Measurements from ENCODE around the gene CMIP. TPM values are rescaled to one million over a fixed set of nuclear protein-coding genes. Genes with fewer than 3 reads are reported as not detected.

Gene CMIP
- polyA plus RNA-seq, 1 of the 3 experiments (the other 2 are of a cell fraction), result 5.4 TPM

DNA sequence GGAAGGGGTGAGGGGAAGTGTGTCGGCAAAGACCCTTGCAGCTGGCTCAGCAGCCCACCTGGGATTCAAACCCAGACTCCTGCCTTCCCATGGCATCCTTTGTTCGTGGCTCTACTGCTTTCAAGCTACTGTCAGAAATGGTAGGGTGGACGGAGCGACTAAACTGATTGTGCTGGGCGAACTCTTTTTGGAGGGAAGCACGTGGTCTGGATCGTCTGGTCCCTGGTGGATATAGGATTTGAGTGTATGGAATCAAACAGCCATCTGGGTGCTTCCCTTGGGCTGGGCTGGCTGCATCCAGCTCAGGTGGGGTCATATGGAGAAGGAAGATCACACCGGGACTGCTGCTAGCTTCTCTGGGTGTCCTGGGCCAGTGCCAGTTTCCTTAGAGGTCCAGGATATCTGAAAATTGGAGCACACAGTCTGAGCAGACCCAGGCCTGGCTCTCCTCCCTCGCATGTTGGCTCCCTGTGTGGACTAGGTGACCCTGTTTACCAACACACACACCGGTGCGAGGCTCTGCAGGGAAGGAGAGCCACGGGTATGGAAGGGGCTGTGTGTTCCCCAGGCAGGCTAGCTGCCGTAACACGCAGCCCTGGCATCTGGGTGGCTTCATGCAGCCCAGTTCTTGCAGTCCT is 8.6 kb downstream of the CMIP start:
- peaks cover 0 to 46% of the 10 kb centered on the region in 2 experiments; a peak in 2 of 4 replicates for H3K4me1 ChIP-seq (ENCODE audit: control insufficient read depth in 1 of 2, insufficient read depth in 2 of 2, low read depth in 1 of 2, low read length in 1 of 2)
- POLR2A ChIA-PET, result no interaction called here
- WGBS (ENCODE audit: low lambda C conversion rate), result 87% methylated on average over 14 of the region's 14 CpGs
- DNase-seq, result no peak
- H3K4me2 ChIP-seq, result no peak overlapping the region
- no peak for TF ChIP-seq EZH2phosphoT487 (IDR thresholded peaks at IDR 0.05; ENCODE audit: borderline replicate concordance, low read depth)
- TF ChIP-seq RCOR1 (IDR thresholded peaks at IDR 0.05; ENCODE audit: low read length), result no peak
- TF ChIP-seq NRF1 (IDR thresholded peaks at IDR 0.05; ENCODE audit: low read depth, low read length), result no peak
- no peak overlapping the region; a peak in 1 of 4 replicates for H3K27ac ChIP-seq (ENCODE audit: low read depth in 2 of 2, low read length in 1 of 2)
- H4K20me1 ChIP-seq (ENCODE audit: insufficient read depth), result peaks cover 61% of the 10 kb centered on the region
- peaks cover 65% of the 10 kb centered on the region for H3K79me2 ChIP-seq (ENCODE audit: insufficient read depth)
- no peaks in the 10 kb centered on the region for H3K9me3 ChIP-seq
- no peak overlapping the region for H3K4me3 ChIP-seq (ENCODE audit: low read depth in 2 of 2, low read length in 1 of 2)
- no peaks in the 10 kb centered on the region for H3K36me3 ChIP-seq (replicated peaks in 1 of 2; ENCODE audit: control insufficient read depth in 1 of 2, insufficient read depth in 2 of 2, low read length in 1 of 2)
- H3F3A ChIP-seq (replicated peaks; ENCODE audit: insufficient read depth), result no peaks in the 10 kb centered on the region
- no peak overlapping the region for H3K9ac ChIP-seq
- no peak overlapping the region for H2AFZ ChIP-seq (ENCODE audit: low read depth)
- no peaks in the 10 kb centered on the region for H3K27me3 ChIP-seq (ENCODE audit: insufficient read depth)
- CTCF ChIA-PET, result no interaction called here
- no peaks in the 10 kb centered on the region for H3K9me2 ChIP-seq

DNA sequence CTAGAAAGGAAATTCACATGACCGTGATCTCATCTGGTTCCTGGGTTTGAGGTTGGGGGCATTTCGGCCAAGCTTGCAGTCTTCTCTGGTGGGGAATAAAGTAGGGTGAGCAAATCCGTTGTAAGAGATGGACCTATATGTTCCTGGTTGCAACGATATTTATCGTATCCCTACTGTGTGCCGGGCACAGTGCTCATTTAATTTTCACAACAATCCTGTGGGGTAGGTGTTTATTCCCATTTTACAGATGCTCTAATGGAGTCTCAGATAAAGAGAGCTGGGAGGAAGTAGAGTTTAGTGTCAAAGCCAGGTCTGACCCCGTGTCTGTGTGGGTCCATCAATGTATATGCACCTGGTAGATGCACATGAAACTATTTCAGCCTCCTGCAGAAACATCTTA is 9.4 kb downstream of the CMIP start:
- POLR2A ChIA-PET, result no interaction called here
- Histone ChIP-seq H3K27me3 (ENCODE audit: insufficient read depth) (no peaks in the 10 kb centered on the region), H3K4me2 (no peak overlapping the region), H3K36me3 (replicated peaks in 1 of 2; ENCODE audit: control insufficient read depth in 1 of 2, insufficient read depth in 2 of 2, low read length in 1 of 2) (no peaks in the 10 kb centered on the region), H3K9ac (no peak overlapping the region), H4K20me1 (ENCODE audit: insufficient read depth) (peaks cover 56% of the 10 kb centered on the region), H3K79me2 (ENCODE audit: insufficient read depth) (peaks cover 65% of the 10 kb centered on the region), H3K9me2 (no peaks in the 10 kb centered on the region), H3K27ac (ENCODE audit: low read depth in 2 of 2, low read length in 1 of 2) (no peak overlapping the region; a peak in 1 of 4 replicates), H3F3A (replicated peaks; ENCODE audit: insufficient read depth) (no peaks in the 10 kb centered on the region), H2AFZ (ENCODE audit: low read depth) (no peak overlapping the region), H3K4me1 (ENCODE audit: control insufficient read depth in 1 of 2, insufficient read depth in 2 of 2, low read depth in 1 of 2, low read length in 1 of 2) (peaks cover 0 to 39% of the 10 kb centered on the region in 2 experiments; a peak in 2 of 4 replicates), H3K4me3 (ENCODE audit: low read depth in 2 of 2, low read length in 1 of 2) (no peak overlapping the region), H3K9me3 (no peaks in the 10 kb centered on the region)
- CTCF ChIA-PET, result interaction anchor here (0.7 kb wide), 1 partner anchor 8 kb away, joined by 3 read pairs; no protein-coding TSS in a partner anchor
- WGBS (ENCODE audit: low lambda C conversion rate), result 91% methylated on average over 6 of the region's 7 CpGs
- DNase-seq, result no peak
- no peak for TF ChIP-seq YY1 (IDR thresholded peaks at IDR 0.05; ENCODE audit: low read depth)
- TF ChIP-seq EZH2phosphoT487 (IDR thresholded peaks at IDR 0.05; ENCODE audit: borderline replicate concordance, low read depth), result no peak
- no peak for TF ChIP-seq MXI1 (IDR thresholded peaks at IDR 0.05; ENCODE audit: low read depth, low read length)
- TF ChIP-seq GATA2 (CRISPR knock-in tag; IDR thresholded peaks at IDR 0.05), result no peak
- TF ChIP-seq TCF12 (IDR thresholded peaks at IDR 0.05), result no peak
- TF ChIP-seq SIN3A (IDR thresholded peaks at IDR 0.05; ENCODE audit: borderline replicate concordance, low read depth, low read length), result no peak
- no peak for TF ChIP-seq ZBTB33 (IDR thresholded peaks at IDR 0.05; ENCODE audit: borderline replicate concordance, low read depth)
- TF ChIP-seq RAD21 (IDR thresholded peaks at IDR 0.05; ENCODE audit: low read length), result no peak
- no peak for TF ChIP-seq TEAD4 (IDR thresholded peaks at IDR 0.05; ENCODE audit: borderline replicate concordance, insufficient read depth)
- TF ChIP-seq ELF1 (IDR thresholded peaks at IDR 0.05), result no peak
- TF ChIP-seq CTCF (IDR thresholded peaks at IDR 0.05), result no peak

Measured in SK-N-SH (cell line).